Stimulated activated CD8-positive, alpha-beta memory T cell treated with anti-CD3 and anti-CD28 coated beads, Interleukin-15, amount 100 ng/mL, for 24 hours (primary cell): Measurements from ENCODE around the gene PRKCQ.

Experiments
- DNase-seq: peaks from one replicate; pipeline ENCODE4 v3.0.0-alpha.2; 2020; ENCODE audit warnings: low read depth

The PRKCQ gene

DNA sequence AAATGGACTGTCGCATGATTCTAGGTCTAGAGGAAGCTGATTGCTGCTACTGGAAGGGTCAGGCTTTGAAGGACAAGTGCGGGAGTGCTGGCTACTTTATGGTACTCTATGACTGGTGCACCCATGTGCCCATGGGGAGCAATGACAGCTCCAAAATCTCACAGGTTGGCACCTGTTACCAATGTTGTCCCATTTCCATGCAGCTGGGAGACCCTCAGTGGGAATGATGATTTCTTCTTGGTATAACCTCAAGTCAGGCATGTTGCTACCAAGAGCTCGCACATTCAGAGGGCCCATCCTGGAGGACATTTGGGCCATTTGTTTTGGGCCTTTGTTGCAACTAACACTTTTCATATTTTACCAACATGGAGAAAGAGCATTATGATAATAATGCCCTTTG, 174.4 kb downstream of the PRKCQ start:
- no peak for DNase-seq

DNA sequence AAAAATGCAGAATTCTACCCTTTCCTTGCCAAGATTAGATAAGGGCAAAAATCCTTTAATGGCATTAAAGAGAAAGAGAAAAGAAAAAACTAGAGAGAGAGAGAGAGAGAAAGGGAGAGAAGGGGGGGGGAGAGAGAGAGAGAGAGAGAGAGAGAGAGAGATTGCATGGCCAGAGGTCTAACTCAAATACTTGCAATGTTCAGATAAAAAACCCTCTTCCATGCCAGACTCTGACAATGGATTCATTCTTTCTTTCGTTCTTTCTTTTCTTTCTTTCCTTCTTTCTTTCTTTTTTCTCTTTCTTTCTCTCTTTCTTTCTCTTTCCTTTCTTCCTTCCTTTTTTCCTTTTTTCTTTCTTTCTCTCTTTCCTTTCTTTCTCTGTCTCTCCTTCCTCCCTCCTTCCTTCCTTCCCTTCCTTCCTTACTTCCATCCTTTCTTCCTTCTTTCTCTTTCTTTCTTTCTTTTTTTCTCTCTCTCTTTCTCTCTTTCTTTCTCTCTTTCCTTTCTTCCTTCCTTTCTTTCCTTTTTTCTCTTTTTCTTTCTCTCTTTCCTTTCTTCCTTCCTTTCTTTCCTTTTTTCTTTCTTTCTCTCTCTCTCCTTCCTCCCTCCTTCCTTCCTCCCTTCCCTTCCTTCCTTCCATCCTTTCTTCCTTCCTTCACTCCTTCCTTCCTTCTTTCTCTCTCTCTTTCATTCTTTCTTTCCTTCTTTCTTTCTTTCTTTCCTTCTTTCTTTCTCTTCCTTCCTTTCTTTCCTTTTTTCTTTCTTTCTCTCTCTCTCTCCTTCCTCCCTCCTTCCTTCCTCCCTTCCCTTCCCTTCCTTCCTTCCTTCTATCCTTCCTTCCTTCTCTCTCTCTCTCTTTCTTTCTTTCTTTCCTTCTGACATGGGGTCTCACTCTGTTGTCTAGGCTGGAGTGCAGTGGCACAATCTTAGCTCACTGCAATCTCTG, 175.7 kb downstream of the PRKCQ start:
- no peak for DNase-seq

GRCh38 chr10:6402960-6403359, 177.1 kb downstream of the PRKCQ start:
- DNase-seq = no peak

DNA sequence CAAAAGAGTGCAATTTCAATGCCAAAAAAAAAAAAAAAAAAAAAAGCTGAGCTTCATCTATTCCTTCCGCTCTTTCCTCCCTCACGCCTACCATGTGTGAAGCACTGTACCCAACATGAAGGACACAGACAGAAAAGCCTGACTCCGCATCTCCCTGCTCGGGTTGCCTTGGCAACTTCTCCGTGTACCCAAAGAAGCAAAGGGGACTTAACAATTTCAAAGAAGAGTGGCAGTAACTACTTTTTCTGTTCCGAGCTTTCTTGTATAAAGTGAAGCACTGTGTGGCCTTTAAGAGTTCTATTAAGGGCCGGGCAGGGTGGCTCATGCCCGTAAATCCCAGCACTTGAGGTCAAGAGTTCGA, 177.7 kb downstream of the PRKCQ start:
- no peak for DNase-seq

- no peak for DNase-seq
Measured at GRCh38 chr10:6401558-6402348, 178.3 kb downstream of the PRKCQ start.

DNA sequence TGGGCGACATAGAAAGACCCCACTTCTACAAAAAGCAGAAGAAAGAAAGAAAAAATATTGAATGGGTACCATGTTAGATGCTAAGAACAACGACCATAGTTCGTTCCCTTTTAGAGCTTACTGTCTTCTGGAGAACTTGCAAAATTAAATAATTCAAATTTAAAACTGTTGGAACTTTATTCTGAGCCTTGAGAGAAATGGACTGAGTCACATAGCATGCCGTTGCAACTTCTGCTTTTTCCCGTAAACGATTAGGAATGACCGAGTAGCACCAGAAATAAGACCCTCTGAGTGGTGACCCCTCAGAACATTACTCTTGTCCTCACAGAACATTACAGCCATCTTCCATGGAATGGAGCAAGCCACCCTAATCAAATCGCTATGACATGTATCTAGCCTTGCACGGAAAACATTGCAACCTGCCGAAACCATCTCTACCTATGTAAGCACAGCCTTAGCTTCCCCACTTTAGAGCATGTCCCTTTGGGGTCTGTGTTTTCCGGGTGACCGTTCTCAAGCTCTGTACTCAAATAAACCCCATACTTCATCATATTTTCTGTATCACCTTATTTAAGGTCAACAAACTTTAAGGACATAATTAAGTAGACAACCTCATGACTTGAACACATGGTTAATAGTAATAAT, 179.1 kb downstream of the PRKCQ start:
- no peak for DNase-seq

- DNase-seq = no peak
Measured at GRCh38 chr10:6400331-6400730, 179.7 kb downstream of the PRKCQ start.

DNA sequence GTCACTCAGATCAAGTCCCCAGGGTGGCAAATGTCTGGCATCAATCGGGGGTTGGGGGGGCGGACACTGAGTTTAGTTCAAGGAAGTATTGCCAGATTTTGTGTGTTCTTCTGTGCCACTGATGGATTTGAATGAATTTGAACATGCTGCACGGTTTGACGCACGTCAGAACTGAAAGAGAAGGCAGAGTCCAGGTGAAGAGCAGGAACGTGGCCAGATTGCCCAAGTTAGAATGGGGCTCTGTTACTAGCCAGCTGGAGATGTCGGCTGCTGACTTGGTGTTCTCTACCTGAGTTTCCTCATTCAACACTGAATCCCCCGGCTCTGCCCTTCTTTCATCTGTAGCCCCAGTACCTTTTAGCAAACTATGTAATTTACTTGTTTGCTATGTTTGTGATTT, 180.2 kb downstream of the PRKCQ start:
- no peak for DNase-seq

DNA sequence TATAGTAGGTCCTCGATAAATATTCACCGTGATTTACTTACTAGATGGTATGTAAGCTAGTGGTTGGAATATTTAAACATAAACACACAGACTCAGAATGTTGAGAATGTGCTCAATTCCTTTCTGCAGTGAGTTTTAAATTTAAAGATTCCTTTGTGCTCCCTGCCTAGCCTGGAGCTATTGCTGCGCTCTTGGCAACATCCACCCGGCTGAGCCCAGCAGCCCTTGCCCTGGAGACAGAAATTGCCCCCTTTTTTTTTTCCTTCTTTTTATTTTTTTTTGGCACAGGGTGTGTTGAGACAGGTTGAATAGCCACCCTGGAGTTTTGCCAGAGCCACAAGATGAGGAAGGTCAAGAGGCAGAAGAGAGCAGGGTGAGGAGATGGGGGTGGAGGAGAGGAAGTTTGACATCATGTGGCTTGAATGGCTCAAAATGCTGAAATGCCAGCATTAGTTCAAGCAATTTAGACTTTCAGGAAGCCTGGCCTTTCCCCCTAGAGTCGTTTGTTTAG, 180.8 kb downstream of the PRKCQ start:
- DNase-seq = no peak

DNA sequence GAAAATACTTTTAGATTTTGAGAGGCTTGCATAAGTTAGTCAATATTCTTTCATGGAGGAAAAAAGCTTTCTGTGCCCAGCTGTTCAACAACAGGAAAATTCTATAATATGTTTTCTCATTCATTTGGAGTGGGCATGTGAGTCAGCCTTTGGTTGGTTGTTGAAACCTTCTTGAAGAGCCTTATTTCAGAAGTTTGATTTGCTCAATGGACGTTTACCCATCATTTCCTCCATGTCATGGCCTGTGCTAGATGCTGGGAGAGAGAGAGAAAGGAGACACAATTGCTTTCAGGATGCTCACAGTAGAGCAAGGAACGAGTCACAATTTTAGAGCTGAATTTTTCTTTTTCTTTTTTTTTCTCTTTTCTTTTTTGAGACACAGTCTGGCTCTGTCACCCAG, 181.7 kb downstream of the PRKCQ start:
- DNase-seq = no peak

GRCh38 chr10:6396652-6397051, 183.4 kb downstream of the PRKCQ start:
- no peak for DNase-seq

DNA sequence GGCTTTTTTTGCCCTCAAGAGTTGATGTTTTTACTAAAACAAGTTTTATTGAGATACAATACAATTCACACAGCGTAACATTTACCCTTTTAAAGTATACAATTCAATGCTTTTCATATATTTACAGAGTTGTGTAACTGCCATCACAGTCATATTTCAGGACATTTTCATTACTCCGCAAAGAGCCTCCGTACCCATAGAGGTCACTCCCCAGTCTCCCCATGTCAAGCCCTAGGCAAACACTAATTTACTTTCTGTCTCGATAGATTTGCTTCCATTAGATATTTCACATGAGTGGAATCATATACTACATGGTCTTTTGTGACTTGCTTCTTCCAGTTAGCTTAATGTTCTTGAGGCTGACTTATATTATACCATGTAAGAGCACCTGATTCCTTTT, 183.8 kb downstream of the PRKCQ start:
- no peak for DNase-seq

GRCh38 chr10:6395606-6396005, 184.5 kb downstream of the PRKCQ start:
- no peak for DNase-seq

DNA sequence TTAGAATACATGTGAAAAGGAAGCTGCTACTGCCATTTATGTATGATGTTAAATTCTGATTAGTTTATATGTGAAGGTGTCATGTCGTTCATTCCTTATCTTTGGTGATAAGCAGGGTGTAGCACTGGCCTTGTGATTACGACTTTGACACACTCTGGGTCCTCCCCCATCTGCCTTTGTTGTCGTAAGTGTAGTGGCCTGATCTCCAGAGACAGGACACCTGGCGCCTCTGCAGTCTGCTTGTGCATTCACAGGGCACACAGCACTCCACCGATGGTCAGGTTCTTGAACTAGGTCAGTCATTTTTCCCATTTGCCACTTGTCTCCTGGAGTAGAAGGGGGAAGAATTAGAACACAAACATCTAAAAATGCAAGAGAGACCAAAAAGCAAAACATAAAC, 186.0 kb downstream of the PRKCQ start:
- no peak for DNase-seq

DNA sequence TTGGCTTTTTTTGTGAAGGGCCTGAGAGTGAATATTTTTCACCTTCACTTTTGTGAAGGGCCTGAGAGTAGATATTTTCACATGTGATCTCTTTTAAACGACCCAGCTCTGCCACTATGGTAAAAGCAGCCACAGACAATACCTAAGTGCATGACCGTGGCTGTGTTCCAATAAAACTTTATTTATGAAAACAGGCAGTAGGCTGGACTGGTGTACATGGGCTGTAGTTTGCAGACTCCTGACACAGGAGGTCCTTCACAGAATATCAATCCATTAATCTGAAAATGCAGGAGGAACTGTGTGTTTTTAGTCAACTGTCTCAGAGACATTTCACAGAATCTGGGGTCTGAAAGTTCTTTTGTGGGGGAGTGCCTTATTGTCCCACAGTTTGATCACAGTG, 186.9 kb downstream of the PRKCQ start:
- DNase-seq = no peak

DNA sequence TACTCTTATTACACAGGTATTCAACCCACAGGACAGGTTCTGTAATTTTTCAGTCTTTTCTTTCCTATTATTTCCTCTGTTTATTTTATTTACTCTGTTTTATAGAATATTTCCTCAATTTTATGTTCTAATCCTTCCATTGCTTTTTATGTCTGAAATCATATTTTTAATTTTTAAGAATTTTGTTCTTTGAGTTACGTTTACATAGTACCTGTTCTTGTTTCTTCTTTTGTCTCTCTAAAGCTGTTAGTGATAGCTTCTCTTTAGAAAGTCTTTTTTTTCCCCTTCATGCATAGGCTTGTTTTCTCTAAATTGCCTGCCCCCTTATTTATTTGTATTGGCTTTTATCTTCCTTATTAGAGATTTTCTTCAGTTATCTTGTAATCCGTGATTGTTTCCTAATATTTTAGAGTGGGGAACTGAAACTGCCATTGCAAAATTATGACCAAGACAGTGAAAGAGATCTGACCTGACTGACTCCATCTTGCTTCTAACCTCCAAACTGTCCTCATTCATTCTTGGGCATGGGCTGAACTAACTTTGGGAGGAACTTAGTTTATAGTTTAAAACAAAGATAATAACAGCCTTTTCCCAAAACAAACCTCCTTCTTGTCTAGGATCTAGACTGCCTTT, 189.7 kb downstream of the PRKCQ start:
- DNase-seq = no peak

GRCh38 chr10:6388261-6388893, 191.7 kb downstream of the PRKCQ start:
- no peak for DNase-seq

GRCh38 chr10:6386960-6387359, 193.1 kb downstream of the PRKCQ start:
- DNase-seq = no peak

DNA sequence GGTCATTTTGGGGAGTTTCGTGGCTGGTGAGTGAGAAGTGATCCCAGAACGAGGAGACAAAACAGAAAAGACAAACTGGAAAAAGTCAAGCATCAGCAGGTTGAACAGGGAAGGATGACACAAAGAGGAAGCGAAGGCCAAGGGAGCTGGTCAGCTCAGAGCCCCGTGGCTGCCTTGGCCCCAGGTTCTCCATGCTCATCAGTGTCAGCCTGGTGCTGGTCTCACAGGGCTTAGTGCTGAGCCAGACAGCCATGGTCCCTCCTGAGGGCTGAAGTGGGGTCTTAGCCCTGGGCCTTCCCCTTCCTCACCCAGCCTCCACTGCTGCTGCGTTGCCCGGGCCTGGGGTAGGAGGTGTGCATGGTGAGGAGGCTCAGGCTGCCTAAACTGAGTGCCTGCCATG, 193.7 kb downstream of the PRKCQ start:
- no peak for DNase-seq

GRCh38 chr10:6385665-6386064, 194.4 kb downstream of the PRKCQ start:
- no peak for DNase-seq

GRCh38 chr10:6384847-6385246, 195.2 kb downstream of the PRKCQ start:
- DNase-seq = no peak

- DNase-seq = no peak
Measured at GRCh38 chr10:6384031-6384430, 196.0 kb downstream of the PRKCQ start.
